ENCODE results near the gene NEU2. TPM values are rescaled to one million over a fixed set of nuclear protein-coding genes. Genes with fewer than 3 reads are reported as not detected.

Gene NEU2
- total and polyA plus RNA-seq, 2 of the 4 experiments (the other 2 are of a cell fraction): not detected

GRCh38 chr2:233023761-233024410 is 8.6 kb upstream of the NEU2 start:
- Histone ChIP-seq H4K91ac (ENCODE audit: insufficient read depth, low read depth, low read length) (no peak overlapping the region), H2AFZ (replicated peaks; ENCODE audit: low read length, poor library complexity) (no peak overlapping the region), H3K27ac (ENCODE audit: insufficient read depth, low read length) (no peak overlapping the region), H3K23ac (ENCODE audit: low read depth, low read length) (no peak overlapping the region), H2BK120ac (ENCODE audit: low read depth, low read length) (no peak overlapping the region), H3K79me1 (ENCODE audit: low read depth in 1 of 2, low read length in 2 of 2) (no peaks in the 10 kb centered on the region), H4K20me1 (ENCODE audit: insufficient read depth, low read length) (no peaks in the 10 kb centered on the region), H2BK20ac (ENCODE audit: low read depth, low read length) (no peak overlapping the region), H3K9me3 (ENCODE audit: control insufficient read depth, insufficient read depth, low read length) (no peaks in the 10 kb centered on the region), H3K4me1 (ENCODE audit: control insufficient read depth, insufficient read depth, low read length) (no peaks in the 10 kb centered on the region), H3K4me2 (ENCODE audit: low read depth, low read length) (no peak overlapping the region), H2AK9ac (replicated peaks; ENCODE audit: low read depth, low read length, poor library complexity) (no peak overlapping the region), H3K14ac (replicated peaks; ENCODE audit: low read depth, low read length) (no peak overlapping the region), H3K27me3 (ENCODE audit: control insufficient read depth, insufficient read depth, low read length) (peaks cover 6% of the 10 kb centered on the region), H3K36me3 (ENCODE audit: control insufficient read depth, insufficient read depth, low read length) (no peaks in the 10 kb centered on the region), H4K8ac (ENCODE audit: low read depth in 2 of 2, low read length in 2 of 2) (no peak overlapping the region), H3K9me1 (ENCODE audit: insufficient read depth, low read length) (no peaks in the 10 kb centered on the region), H3K4ac (ENCODE audit: low read depth, low read length) (no peak overlapping the region), H2AK5ac (ENCODE audit: low read depth, low read length) (no peak overlapping the region), H3K4me3 (ENCODE audit: insufficient read depth, low read depth, low read length) (no peak overlapping the region), H2BK15ac (ENCODE audit: low read depth, low read length) (no peak overlapping the region), H3K18ac (ENCODE audit: low read depth, low read length) (no peak overlapping the region), H3K9ac (ENCODE audit: low read depth, low read length) (no peak overlapping the region), H2BK5ac (ENCODE audit: low read depth, low read length, poor library complexity, severe bottlenecking) (no peak overlapping the region), H3K56ac (ENCODE audit: extremely low read depth, insufficient read depth, low read length) (0 out of 2 replicates have a peak overlapping the region, but pooled peaks have one; percentile 1), H4K5ac (ENCODE audit: low read depth, low read length) (no peak overlapping the region)
- ATAC-seq (ENCODE audit: low read depth): no peak
- TF ChIP-seq NFE2L2 (IDR thresholded peaks at IDR 0.05; ENCODE audit: low read depth, low read length): no peak
- no peak for TF ChIP-seq CEBPB (IDR thresholded peaks at IDR 0.05; ENCODE audit: low read depth, low read length)
- TF ChIP-seq BHLHE40 (IDR thresholded peaks at IDR 0.05; ENCODE audit: low read depth, low read length): no peak
- no peak for TF ChIP-seq FOS (IDR thresholded peaks at IDR 0.05; ENCODE audit: low read depth, low read length)
- no peak for TF ChIP-seq RFX5 (IDR thresholded peaks at IDR 0.05; ENCODE audit: low read depth, low read length)
- no peak for TF ChIP-seq RAD21 (IDR thresholded peaks at IDR 0.05; ENCODE audit: low read length)
- in situ Hi-C loops (cut with MboI; ENCODE audit: low sequenced_read_pairs) (no loop called here), dilution Hi-C loops (cut with HindIII; ENCODE audit: low sequenced_read_pairs, unreplicated experiment) (no loop called here), intact Hi-C loops (cut with micrococcal nuclease) (no loop called here)
- no peak for DNase-seq
- no TSS peak for BruUV-seq (replicated peaks)
- ChIA-PET CTCF (interaction anchor here (1.0 kb wide), 1 partner anchor 44 kb away, joined by 3 read pairs; no protein-coding TSS in a partner anchor), POLR2A (ENCODE audit: unreplicated experiment) (no interaction called here)
- WGBS, 2 experiments (ENCODE audit: extremely low coverage in 2 of 2, insufficient read length in 1 of 2): 80% methylated on average over 7 of the region's 14 CpGs; no CpG with 5 or more reads in 1 of the 2 experiments

Measured in IMR-90 (cell line).